Right renal pelvis (tissue), 4 donors: ENCODE data around the gene CAND1. TPM values are rescaled to one million over a fixed set of nuclear protein-coding genes. Genes with fewer than 3 reads are reported as not detected.

Experiments used
- DNase-seq, 4 donors: peaks; one replicate each; pipeline ENCODE4 v3.0.0-alpha.2; 2013; ENCODE audit warnings: low read depth in 4 of 4, low spot score in 3 of 4, missing footprints in 1 of 4
- polyA plus RNA-seq, 4 donors: library from polyadenylated mRNA; unstranded; fragments of 120-200 nt; gene quantifications; one replicate each; pipeline ENCODE4 v1.2.1, GENCODE V29; 2013; ENCODE audit not compliant: insufficient read length in 4 of 4

The CAND1 gene
- 100 to 1,000 TPM; 181 to 227 (median 208) TPM for polyA plus RNA-seq

DNA sequence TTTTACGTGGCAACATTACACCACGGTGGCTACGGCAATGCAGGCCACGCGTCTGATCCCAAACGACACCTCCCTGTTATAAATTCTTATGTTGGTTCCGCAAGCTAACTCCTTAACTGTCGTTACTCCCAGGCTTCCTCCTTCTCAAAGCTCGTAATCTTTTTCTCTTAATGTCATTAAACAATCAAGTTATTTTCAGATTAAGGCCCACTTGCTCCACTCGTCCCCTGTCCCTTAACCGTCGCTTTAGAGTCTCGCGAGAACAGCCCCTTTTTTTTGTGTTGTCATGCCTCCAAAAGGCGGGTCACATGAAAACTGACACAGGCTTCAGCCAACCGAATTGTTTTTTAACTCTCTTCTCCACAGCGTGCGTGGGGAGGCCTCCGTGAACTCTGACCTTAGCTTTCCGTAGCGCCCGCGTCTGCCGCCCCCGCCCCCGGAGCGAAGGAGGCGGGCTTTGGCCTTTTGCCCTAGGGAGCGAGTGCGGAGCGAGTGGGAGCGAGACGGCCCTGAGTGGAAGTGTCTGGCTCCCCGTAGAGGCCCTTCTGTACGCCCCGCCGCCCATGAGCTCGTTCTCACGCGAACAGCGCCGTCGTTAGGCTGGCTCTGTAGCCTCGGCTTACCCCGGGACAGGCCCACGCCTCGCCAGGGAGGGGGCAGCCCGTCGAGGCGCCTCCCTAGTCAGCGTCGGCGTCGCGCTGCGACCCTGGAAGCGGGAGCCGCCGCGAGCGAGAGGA lies at the start of gene CAND1:
CAND1 (plus strand) TSS at position 463 of the 737 bp plus-strand sequence. CDS start 360 bp downstream, outside the sequence.
- peak; percentile 98 to 100 (median 100) for DNase-seq

- DNase-seq = no peak
Observed at GRCh38 chr12:67220065-67220464, 49.1 kb upstream of the CAND1 start.

DNA sequence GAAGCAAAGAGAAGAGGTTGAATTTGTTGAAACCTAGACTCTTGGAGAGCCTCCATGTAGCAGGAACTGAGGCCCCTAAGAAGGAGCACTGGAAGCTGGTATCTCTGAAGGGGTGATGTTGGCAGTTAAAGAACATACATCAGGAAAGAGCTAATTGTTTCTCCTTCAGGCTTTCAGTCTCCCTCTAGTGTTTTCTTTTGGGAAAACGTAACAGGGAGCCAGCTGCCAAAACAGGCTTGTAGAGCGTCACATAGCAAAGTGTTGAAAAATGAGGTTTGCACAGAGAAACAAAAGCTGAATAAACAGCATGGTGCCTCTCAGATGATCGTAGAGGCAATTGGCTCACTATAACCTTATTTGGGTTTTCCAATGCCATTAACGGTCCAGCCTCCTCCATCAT lies 46.9 kb upstream of the CAND1 start:
- DNase-seq = peak in 3 of 4 donors; percentile 3 to 7 (median 5)

- no peak for DNase-seq
Observed at GRCh38 chr12:67223225-67223624, 45.9 kb upstream of the CAND1 start.

DNA sequence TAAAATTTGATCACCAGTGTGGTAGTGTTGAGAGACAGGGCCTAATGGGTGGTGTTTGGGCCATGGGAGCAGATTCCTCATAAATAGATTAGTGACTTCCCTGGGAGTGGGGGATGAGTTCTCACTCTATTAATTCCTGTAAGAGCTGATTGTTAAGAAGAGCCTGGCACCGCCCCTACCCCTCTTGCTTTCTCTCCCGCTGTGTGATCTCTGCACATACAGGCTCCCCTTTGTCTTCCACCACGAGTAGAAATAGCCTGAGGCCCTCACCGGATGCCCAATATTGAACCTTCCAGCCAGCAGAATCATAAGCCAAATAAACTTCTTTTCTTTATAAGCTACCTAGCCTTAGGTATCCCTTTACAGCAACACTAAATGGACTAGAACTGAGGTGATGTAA lies 31.9 kb upstream of the CAND1 start:
- DNase-seq = no peak

- DNase-seq = no peak
Observed at GRCh38 chr12:67239061-67239460, 30.1 kb upstream of the CAND1 start.

GRCh38 chr12:67241482-67241881 lies 27.7 kb upstream of the CAND1 start:
- no peak for DNase-seq

DNA sequence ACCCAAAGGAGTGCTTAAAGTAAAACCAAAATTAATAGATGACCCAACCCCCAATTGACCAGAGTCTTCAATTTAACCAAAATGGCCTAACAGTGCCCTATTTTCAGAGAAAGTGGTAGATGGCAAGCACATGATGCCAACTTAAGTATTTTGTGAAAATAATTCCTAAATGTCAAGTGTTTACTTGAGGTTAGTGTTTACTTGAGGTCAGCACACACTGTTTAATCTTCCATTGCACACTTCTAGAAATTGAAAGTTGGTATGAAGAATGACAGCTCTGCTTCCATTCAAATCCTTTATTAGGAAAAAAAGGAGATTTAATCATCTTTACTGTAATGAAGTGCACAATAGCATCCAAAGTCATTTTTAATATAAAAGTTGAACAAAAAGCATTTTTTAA lies 25.9 kb upstream of the CAND1 start:
- DNase-seq = no peak

GRCh38 chr12:67245571-67245970 lies 23.6 kb upstream of the CAND1 start:
- DNase-seq = no peak

DNA sequence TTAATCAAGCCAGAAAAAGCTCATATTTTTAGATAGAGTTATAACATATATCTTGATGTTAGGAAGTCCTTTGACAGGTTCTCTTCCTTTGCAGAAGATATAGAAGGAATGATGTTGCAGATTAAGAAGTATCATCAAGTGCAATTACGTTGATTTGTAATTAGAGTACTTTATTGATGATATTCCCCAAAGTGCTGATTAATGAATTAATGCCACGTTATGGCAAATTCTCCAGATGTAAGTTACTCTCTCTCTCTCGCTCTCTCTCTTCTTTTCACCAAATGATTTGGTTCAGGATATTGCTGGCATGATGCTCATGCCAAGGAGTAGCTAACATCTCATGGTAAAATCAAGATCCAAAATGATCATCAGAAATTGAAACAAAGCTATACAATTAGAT lies 18.1 kb upstream of the CAND1 start:
- no peak for DNase-seq

DNA sequence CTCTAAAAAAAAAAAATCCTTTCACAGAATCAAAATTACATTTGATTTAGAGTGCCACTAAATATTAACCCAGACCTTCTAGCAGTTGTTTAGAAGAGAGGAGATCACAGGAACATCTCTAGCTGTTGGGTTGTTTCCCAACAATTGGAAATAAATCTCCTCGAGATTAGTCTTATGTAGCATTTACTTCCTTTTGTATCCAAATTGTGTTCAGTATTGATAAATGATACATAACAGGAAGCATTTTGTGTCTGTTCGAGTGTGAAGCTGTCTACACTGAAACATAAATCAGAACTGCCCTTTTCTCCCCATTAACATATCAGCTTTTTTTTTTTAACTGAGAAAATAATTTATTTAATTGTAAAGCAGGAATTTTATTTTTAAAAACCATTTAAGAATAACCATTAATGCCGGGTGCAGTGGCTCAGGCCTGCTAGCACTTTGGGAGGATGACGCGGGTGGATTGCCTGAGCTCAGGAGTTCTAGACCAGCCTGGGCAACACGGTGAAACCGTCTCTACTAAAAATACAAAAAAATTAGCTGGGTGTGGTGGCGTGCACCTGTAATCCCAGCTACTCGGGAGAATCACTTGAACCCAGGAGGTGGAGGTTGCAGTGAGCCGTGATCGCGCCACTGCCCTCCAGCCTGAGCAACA lies 14.7 kb upstream of the CAND1 start:
- no peak for DNase-seq

DNA sequence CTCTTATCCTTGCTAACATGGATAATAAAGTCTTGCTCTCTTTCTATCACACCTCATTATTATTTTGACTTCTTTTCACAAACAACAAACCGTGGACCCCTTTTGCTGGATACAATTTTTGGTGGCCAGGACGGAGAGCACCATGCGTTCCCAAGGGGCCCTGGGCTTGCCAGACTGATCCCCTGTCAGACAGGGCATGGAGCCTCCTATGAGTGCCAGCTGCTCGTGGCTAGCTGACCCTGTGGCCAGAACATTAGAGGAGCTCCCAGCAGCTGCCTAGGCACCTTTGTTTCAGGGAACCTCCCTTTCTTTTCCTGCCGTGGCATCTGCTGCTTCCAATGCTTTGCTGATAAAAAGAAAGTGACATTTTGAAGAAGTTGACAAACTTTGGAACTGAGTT lies 12.5 kb upstream of the CAND1 start:
- DNase-seq = no peak

DNA sequence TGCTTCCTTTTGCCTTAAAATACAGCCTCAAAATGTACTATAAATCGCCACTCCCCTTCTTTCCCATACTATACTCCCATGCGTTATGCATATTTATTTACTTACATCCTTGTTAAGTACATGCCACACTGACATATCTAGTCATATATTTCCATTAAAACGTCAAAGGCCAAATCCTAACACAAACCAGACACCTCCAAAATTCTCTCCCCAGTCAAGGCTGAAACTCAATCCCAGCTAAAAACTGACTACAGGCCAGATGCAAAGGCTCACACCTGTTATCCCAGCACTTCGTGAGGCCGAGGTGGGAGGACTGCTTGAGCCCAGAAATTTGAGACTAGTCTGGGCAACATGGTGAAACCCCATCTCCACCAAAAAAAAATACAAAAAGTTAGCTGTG lies 5.7 kb upstream of the CAND1 start:
- DNase-seq = peak in 3 of 4 donors; percentile 25 to 37 (median 32)

DNA sequence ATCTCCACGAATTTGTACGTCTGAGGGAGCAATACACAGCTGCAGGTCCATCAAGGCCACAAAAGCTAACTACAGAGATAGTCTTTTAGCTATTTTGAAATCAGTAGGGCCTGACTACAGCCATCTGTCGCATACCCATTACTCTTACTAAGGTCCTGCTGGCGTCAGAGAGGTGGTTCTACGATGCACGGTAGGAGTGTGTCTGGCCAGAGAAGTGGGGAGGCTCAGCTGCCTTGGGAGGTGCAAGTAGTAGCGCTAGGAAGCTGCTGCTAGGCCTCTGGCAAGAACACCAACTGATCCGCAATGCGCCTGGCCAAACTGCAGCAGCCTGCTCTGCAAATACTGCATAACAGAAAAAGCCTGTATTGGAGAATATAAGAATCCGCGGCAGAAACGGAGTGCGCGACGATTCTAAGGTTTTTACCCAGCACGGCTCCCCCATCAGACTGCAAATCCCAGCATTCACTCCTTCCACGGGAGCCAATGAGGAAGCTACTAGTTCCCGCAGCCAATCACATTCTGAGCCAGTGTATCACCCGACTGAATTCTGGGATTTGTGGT lies 743 bp upstream of the CAND1 start:
- peak in 3 of 4 donors; percentile 95 to 98 (median 96) for DNase-seq

GRCh38 chr12:67269633-67270573 lies 745 bp downstream of the CAND1 start:
- DNase-seq = peak in 3 of 4 donors; percentile 44 to 60 (median 50)

- no peak for DNase-seq
Observed at GRCh38 chr12:67270622-67271021, 1.5 kb downstream of the CAND1 start.

DNA sequence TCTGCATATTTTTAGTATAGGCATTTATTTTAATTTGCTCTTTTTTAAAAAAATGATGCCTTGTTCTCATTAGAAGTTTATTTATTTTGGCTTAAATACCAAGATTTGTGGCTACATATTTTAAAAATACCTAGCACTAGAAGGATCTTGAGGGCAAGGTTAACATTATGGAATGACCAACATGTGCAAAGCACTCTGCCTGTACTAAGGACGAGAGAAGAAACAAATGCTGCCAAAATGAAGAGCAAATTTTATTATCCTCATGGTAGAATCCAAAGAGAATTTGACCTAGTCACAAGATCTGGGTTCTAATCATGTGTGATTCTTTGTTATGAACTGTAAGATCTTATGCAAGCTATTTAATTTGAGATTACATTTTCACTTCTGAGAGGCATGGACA lies 2.8 kb downstream of the CAND1 start:
- no peak for DNase-seq

DNA sequence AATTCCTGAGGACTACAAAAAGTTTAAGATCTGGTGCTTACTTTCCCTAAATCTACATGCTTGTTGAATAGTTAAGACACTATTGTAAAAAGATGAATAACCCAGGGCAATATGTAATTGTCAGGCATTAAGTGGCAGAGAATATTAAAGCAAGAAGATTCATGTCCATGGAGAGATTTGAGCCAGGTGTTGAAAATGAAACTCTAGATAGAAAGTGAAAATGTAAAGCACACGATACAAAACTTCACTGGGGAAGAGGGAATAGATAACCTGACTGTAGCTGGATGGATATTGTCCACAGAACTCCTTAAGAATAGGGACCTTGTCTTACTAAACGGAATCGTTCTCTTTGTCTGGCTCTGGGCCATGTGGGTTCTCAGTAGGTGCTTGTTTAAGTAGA lies 5.0 kb downstream of the CAND1 start:
- no peak for DNase-seq

GRCh38 chr12:67275380-67275913 lies 6.3 kb downstream of the CAND1 start:
- DNase-seq = no peak

DNA sequence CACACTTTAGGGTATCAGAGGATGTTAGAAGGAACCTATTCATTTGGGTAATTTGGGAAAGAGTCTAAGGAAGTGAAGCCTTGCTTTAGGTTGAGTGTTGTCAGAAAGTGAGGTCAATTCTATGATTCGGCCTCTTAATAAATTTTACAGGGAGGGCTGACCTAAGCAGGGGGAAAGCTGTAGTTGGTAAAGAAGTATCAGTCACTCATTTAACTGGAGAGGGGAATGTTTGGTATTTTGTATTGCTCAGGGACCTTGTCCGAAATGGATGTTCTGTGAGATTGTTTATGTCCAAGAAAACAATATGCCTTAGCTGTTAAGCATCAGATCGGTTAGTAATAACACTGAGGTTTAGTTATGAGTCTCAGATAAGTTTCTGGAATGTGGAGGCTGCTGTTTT lies 7.3 kb downstream of the CAND1 start:
- no peak for DNase-seq
